ENCODE results near the gene AP5Z1.
"Not testable (repeated sequence)": the region's sequence is repeated elsewhere in the genome, so short reads cannot be mapped to it uniquely, and the experiment has no call there.

The AP5Z1 gene

GRCh38 chr7:4802577-4802976 lies 27.2 kb downstream of the AP5Z1 start:
- not testable (repeated sequence) for DNase-seq (ENCODE audit: low read depth)

- no peak for DNase-seq (ENCODE audit: low read depth)
These were observed 28.2 kb downstream of the AP5Z1 start for GRCh38 chr7:4803397-4804241.

- no peak for DNase-seq (ENCODE audit: low read depth)
These were observed 29.9 kb downstream of the AP5Z1 start for GRCh38 chr7:4805110-4805983.

GRCh38 chr7:4805984-4806300 lies 30.5 kb downstream of the AP5Z1 start:
- no peak for DNase-seq (ENCODE audit: low read depth)

GRCh38 chr7:4806983-4807597 lies 31.7 kb downstream of the AP5Z1 start:
- DNase-seq (ENCODE audit: low read depth), result no peak

GRCh38 chr7:4807598-4808016 lies 32.2 kb downstream of the AP5Z1 start:
- no peak for DNase-seq (ENCODE audit: low read depth)

- no peak for DNase-seq (ENCODE audit: low read depth)
These were observed 32.6 kb downstream of the AP5Z1 start for GRCh38 chr7:4808026-4808425.

GRCh38 chr7:4808565-4808964 lies 33.1 kb downstream of the AP5Z1 start:
- DNase-seq (ENCODE audit: low read depth), result no peak

GRCh38 chr7:4809091-4809591 lies 33.7 kb downstream of the AP5Z1 start:
- DNase-seq (ENCODE audit: low read depth), result no peak

- no peak for DNase-seq (ENCODE audit: low read depth)
These were observed 34.2 kb downstream of the AP5Z1 start for GRCh38 chr7:4809666-4810065.

GRCh38 chr7:4814433-4814832 lies 39.0 kb downstream of the AP5Z1 start:
- no peak for DNase-seq (ENCODE audit: low read depth)

- no peak for DNase-seq (ENCODE audit: low read depth)
These were observed 39.7 kb downstream of the AP5Z1 start for GRCh38 chr7:4815121-4815520.

- DNase-seq (ENCODE audit: low read depth), result no peak
These were observed 40.4 kb downstream of the AP5Z1 start for GRCh38 chr7:4815609-4816418.

GRCh38 chr7:4816419-4817080 lies 41.1 kb downstream of the AP5Z1 start:
- no peak for DNase-seq (ENCODE audit: low read depth)

- DNase-seq (ENCODE audit: low read depth), result no peak
These were observed 41.9 kb downstream of the AP5Z1 start for GRCh38 chr7:4817178-4817901.

GRCh38 chr7:4818000-4818794 lies 42.8 kb downstream of the AP5Z1 start:
- no peak for DNase-seq (ENCODE audit: low read depth)

- no peak for DNase-seq (ENCODE audit: low read depth)
These were observed 44.4 kb downstream of the AP5Z1 start for GRCh38 chr7:4819560-4820404.

GRCh38 chr7:4820405-4820966 lies 45.1 kb downstream of the AP5Z1 start:
- DNase-seq (ENCODE audit: low read depth), result no peak
